ENCODE results near the gene CIAO2A.

CIAO2A gene

GRCh38 chr15:64034519-64034918, 59.1 kb downstream of the CIAO2A start:
- H3K9me3 ChIP-seq (ENCODE audit: severe bottlenecking), result no peaks in the 10 kb centered on the region
- no peaks in the 10 kb centered on the region; the same call in 1 of the 2 replicates for H3K36me3 ChIP-seq
- no peaks in the 10 kb centered on the region for H3K27me3 ChIP-seq (ENCODE audit: insufficient read depth, low read depth, severe bottlenecking)
- DNase-seq, result no peak
- TF ChIP-seq CTCF (IDR thresholded peaks at IDR 0.05; ENCODE audit: low read depth, low read length), result no peak
- no peak overlapping the region for H3K27ac ChIP-seq
- no peak overlapping the region for H3K4me3 ChIP-seq (ENCODE audit: low read depth, low read length)

GRCh38 chr15:64032329-64032728, 61.3 kb downstream of the CIAO2A start:
- TF ChIP-seq CTCF (IDR thresholded peaks at IDR 0.05; ENCODE audit: low read depth, low read length), result no peak
- Histone ChIP-seq H3K27ac (no peak overlapping the region), H3K27me3 (ENCODE audit: insufficient read depth, low read depth, severe bottlenecking) (no peaks in the 10 kb centered on the region)

GRCh38 chr15:64030123-64030522, 63.5 kb downstream of the CIAO2A start:
- H3K36me3 ChIP-seq, result no peaks in the 10 kb centered on the region
- no peak for TF ChIP-seq CTCF (IDR thresholded peaks at IDR 0.05; ENCODE audit: low read depth, low read length)
- no peaks in the 10 kb centered on the region for H3K27me3 ChIP-seq (ENCODE audit: insufficient read depth, low read depth, severe bottlenecking)
- H3K4me3 ChIP-seq (ENCODE audit: low read depth, low read length), result no peak overlapping the region
- no peak for DNase-seq
- H3K9me3 ChIP-seq (ENCODE audit: severe bottlenecking), result no peaks in the 10 kb centered on the region
- no peak overlapping the region for H3K27ac ChIP-seq

More at GRCh38 chr15:64032329-64032728, 61.3 kb downstream of the CIAO2A start:
- Histone ChIP-seq H3K36me3 (no peaks in the 10 kb centered on the region), H3K4me3 (ENCODE audit: low read depth, low read length) (no peak overlapping the region), H3K9me3 (ENCODE audit: severe bottlenecking) (no peaks in the 10 kb centered on the region)
- DNase-seq, result no peak

- Histone ChIP-seq H3K36me3 (no peaks in the 10 kb centered on the region), H3K4me3 (ENCODE audit: low read depth, low read length) (no peak overlapping the region), H3K9me3 (ENCODE audit: severe bottlenecking) (no peaks in the 10 kb centered on the region), H3K27ac (no peak overlapping the region), H3K27me3 (ENCODE audit: insufficient read depth, low read depth, severe bottlenecking) (no peaks in the 10 kb centered on the region)
- TF ChIP-seq CTCF (IDR thresholded peaks at IDR 0.05; ENCODE audit: low read depth, low read length), result no peak
- no peak for DNase-seq
Observed at GRCh38 chr15:64029633-64030032, 64.0 kb downstream of the CIAO2A start.

GRCh38 chr15:64029110-64029509, 64.5 kb downstream of the CIAO2A start:
- Histone ChIP-seq H3K36me3 (no peaks in the 10 kb centered on the region), H3K9me3 (ENCODE audit: severe bottlenecking) (no peaks in the 10 kb centered on the region), H3K4me3 (ENCODE audit: low read depth, low read length) (no peak overlapping the region), H3K27ac (no peak overlapping the region), H3K27me3 (ENCODE audit: insufficient read depth, low read depth, severe bottlenecking) (no peaks in the 10 kb centered on the region)
- TF ChIP-seq CTCF (IDR thresholded peaks at IDR 0.05; ENCODE audit: low read depth, low read length), result no peak
- DNase-seq, result no peak

GRCh38 chr15:64026591-64026990, 67.0 kb downstream of the CIAO2A start:
- H3K36me3 ChIP-seq, result no peaks in the 10 kb centered on the region
- no peaks in the 10 kb centered on the region for H3K27me3 ChIP-seq (ENCODE audit: insufficient read depth, low read depth, severe bottlenecking)
- TF ChIP-seq CTCF (IDR thresholded peaks at IDR 0.05; ENCODE audit: low read depth, low read length), result no peak
- H3K27ac ChIP-seq, result no peak overlapping the region
- no peak overlapping the region for H3K4me3 ChIP-seq (ENCODE audit: low read depth, low read length)
- DNase-seq, result no peak
- H3K9me3 ChIP-seq (ENCODE audit: severe bottlenecking), result no peaks in the 10 kb centered on the region

Data from WERI-Rb-1 (cell line).